WI38 (cell line): ENCODE measurements around the gene SRPK2.

Experiments
- H3K4me3 ChIP-seq: 2 replicates; pipeline ENCODE4 v1.5.1; 2011; ENCODE audit warnings: low read depth, mild to moderate bottlenecking, control low read depth, low read length
- CTCF ChIP-seq: IDR thresholded peaks from 2 replicates; pipeline ENCODE4 v1.5.1; 2012; ENCODE audit warnings: low read depth, mild to moderate bottlenecking, control low read depth, low read length

The SRPK2 gene

GRCh38 chr7:105101864-105102263 lies 286.9 kb downstream of the SRPK2 start:
- TF ChIP-seq CTCF: no peak
- no peak overlapping the region for H3K4me3 ChIP-seq

GRCh38 chr7:105098863-105099515 lies 289.7 kb downstream of the SRPK2 start:
- H3K4me3 ChIP-seq: no peak overlapping the region
- TF ChIP-seq CTCF: no peak

- no peak for TF ChIP-seq CTCF
These were observed 291.1 kb downstream of the SRPK2 start for GRCh38 chr7:105097619-105098018.

GRCh38 chr7:105096306-105096705 lies 292.4 kb downstream of the SRPK2 start:
- no peak for TF ChIP-seq CTCF
- H3K4me3 ChIP-seq: no peak overlapping the region

More at GRCh38 chr7:105097619-105098018, 291.1 kb downstream of the SRPK2 start:
- no peak overlapping the region for H3K4me3 ChIP-seq

GRCh38 chr7:105094966-105095365 lies 293.8 kb downstream of the SRPK2 start:
- TF ChIP-seq CTCF: no peak
- H3K4me3 ChIP-seq: no peak overlapping the region

GRCh38 chr7:105088456-105088855 lies 300.3 kb downstream of the SRPK2 start:
- no peak overlapping the region for H3K4me3 ChIP-seq
- no peak for TF ChIP-seq CTCF

- no peak for TF ChIP-seq CTCF
These were observed 300.7 kb downstream of the SRPK2 start for GRCh38 chr7:105087981-105088380.

More at GRCh38 chr7:105087981-105088380, 300.7 kb downstream of the SRPK2 start:
- no peak overlapping the region for H3K4me3 ChIP-seq
